ENCODE measurements around the gene LUC7L2. TPM values are rescaled to one million over a fixed set of nuclear protein-coding genes. Genes with fewer than 3 reads are reported as not detected.
A peak's percentile ranks its signal among the peaks of the same experiment; 100 is the strongest.
"Not testable (repeated sequence)": the region's sequence is repeated elsewhere in the genome, so short reads cannot be mapped to it uniquely, and the experiment has no call there.

LUC7L2 gene
- total RNA-seq, 2 donors from 2014 or later, result 115 to 176 TPM

- Mint-ChIP-seq H3K36me3 (peaks cover 11% of the 10 kb centered on the region), H3K9me3 (no peaks in the 10 kb centered on the region), H3K4me3 (no peak overlapping the region), H3K27me3 (no peaks in the 10 kb centered on the region), H3K4me1 (ENCODE audit: low read depth in 2 of 2) (peaks cover 21 to 24% of the 10 kb centered on the region in 2 donors), H3K27ac (peak overlapping the region in 1 of 2 donors; percentile 17)
- DNase-seq (ENCODE audit: low spot score) (no peak), ATAC-seq (no peak)
Measured at GRCh38 chr7:139393621-139394211, 34.0 kb downstream of the LUC7L2 start.

- H3K9me3 Mint-ChIP-seq, result no peaks in the 10 kb centered on the region
- H3K36me3 Mint-ChIP-seq, result peaks cover 6% of the 10 kb centered on the region
- no peak for ATAC-seq
- H3K4me1 Mint-ChIP-seq (ENCODE audit: low read depth in 2 of 2), result peaks cover 16 to 18% of the 10 kb centered on the region in 2 donors
- no peak for DNase-seq (ENCODE audit: low spot score)
- peak overlapping the region; percentile 5 to 17 for H3K27ac Mint-ChIP-seq
- H3K27me3 Mint-ChIP-seq, result no peaks in the 10 kb centered on the region
- no peak overlapping the region for H3K4me3 Mint-ChIP-seq
Measured at GRCh38 chr7:139394540-139394939, 34.8 kb downstream of the LUC7L2 start.

GRCh38 chr7:139396323-139396951 lies 36.7 kb downstream of the LUC7L2 start:
- H3K4me1 Mint-ChIP-seq (ENCODE audit: low read depth in 2 of 2), result peaks cover 18 to 19% of the 10 kb centered on the region in 2 donors
- H3K27ac Mint-ChIP-seq, result no peak overlapping the region
- DNase-seq (ENCODE audit: low spot score), result no peak

GRCh38 chr7:139397192-139397591 lies 37.5 kb downstream of the LUC7L2 start:
- no peaks in the 10 kb centered on the region for H3K27me3 Mint-ChIP-seq
- H3K27ac Mint-ChIP-seq, result peak overlapping the region; percentile 19 to 34
- ATAC-seq (no peak), DNase-seq (ENCODE audit: low spot score) (no peak)
- peaks cover 6% of the 10 kb centered on the region for H3K36me3 Mint-ChIP-seq
- no peak overlapping the region for H3K4me3 Mint-ChIP-seq
- no peaks in the 10 kb centered on the region for H3K9me3 Mint-ChIP-seq
- peaks cover 18 to 19% of the 10 kb centered on the region in 2 donors for H3K4me1 Mint-ChIP-seq (ENCODE audit: low read depth in 2 of 2)

More at GRCh38 chr7:139396323-139396951, 36.7 kb downstream of the LUC7L2 start:
- no peak for ATAC-seq
- H3K27me3 Mint-ChIP-seq, result no peaks in the 10 kb centered on the region
- peaks cover 6% of the 10 kb centered on the region for H3K36me3 Mint-ChIP-seq
- no peak overlapping the region for H3K4me3 Mint-ChIP-seq
- no peaks in the 10 kb centered on the region for H3K9me3 Mint-ChIP-seq

GRCh38 chr7:139403601-139404000 lies 43.9 kb downstream of the LUC7L2 start:
- H3K27ac Mint-ChIP-seq, result no peak overlapping the region
- no peak overlapping the region for H3K4me3 Mint-ChIP-seq
- no peaks in the 10 kb centered on the region for H3K27me3 Mint-ChIP-seq
- H3K36me3 Mint-ChIP-seq, result peaks cover 33% of the 10 kb centered on the region
- H3K9me3 Mint-ChIP-seq, result no peaks in the 10 kb centered on the region
- ATAC-seq (no peak), DNase-seq (ENCODE audit: low spot score) (no peak)
- peaks cover 5 to 10% of the 10 kb centered on the region in 2 donors for H3K4me1 Mint-ChIP-seq (ENCODE audit: low read depth in 2 of 2)

GRCh38 chr7:139407555-139407954 lies 47.9 kb downstream of the LUC7L2 start:
- peaks cover 7 to 9% of the 10 kb centered on the region in 2 donors for H3K4me1 Mint-ChIP-seq (ENCODE audit: low read depth in 2 of 2)
- H3K27me3 Mint-ChIP-seq, result no peaks in the 10 kb centered on the region
- peaks cover 42% of the 10 kb centered on the region for H3K36me3 Mint-ChIP-seq
- H3K9me3 Mint-ChIP-seq, result no peaks in the 10 kb centered on the region
- H3K27ac Mint-ChIP-seq, result no peak overlapping the region
- H3K4me3 Mint-ChIP-seq, result no peak overlapping the region
- DNase-seq (ENCODE audit: low spot score) (no peak), ATAC-seq (no peak)

GRCh38 chr7:139414743-139415402 lies 55.2 kb downstream of the LUC7L2 start:
- not testable (repeated sequence) for DNase-seq (ENCODE audit: low spot score); H3K9me3 Mint-ChIP-seq; H3K27ac Mint-ChIP-seq; ATAC-seq; H3K4me3 Mint-ChIP-seq; H3K4me1 Mint-ChIP-seq (ENCODE audit: low read depth in 2 of 2); H3K27me3 Mint-ChIP-seq
- peaks cover 44% of the 10 kb centered on the region for H3K36me3 Mint-ChIP-seq

GRCh38 chr7:139416405-139416804 lies 56.7 kb downstream of the LUC7L2 start:
- Mint-ChIP-seq H3K27ac (no peak overlapping the region), H3K4me3 (no peak overlapping the region), H3K4me1 (ENCODE audit: low read depth in 2 of 2) (no peaks in the 10 kb centered on the region), H3K27me3 (no peaks in the 10 kb centered on the region), H3K9me3 (no peaks in the 10 kb centered on the region), H3K36me3 (peaks cover 43% of the 10 kb centered on the region)
- DNase-seq (ENCODE audit: low spot score) (no peak), ATAC-seq (no peak)

- Mint-ChIP-seq H3K27me3 (no peaks in the 10 kb centered on the region), H3K36me3 (peaks cover 48% of the 10 kb centered on the region), H3K27ac (no peak overlapping the region), H3K4me3 (no peak overlapping the region), H3K9me3 (no peaks in the 10 kb centered on the region), H3K4me1 (ENCODE audit: low read depth in 2 of 2) (no peaks in the 10 kb centered on the region)
- ATAC-seq (no peak), DNase-seq (ENCODE audit: low spot score) (no peak)
Measured at GRCh38 chr7:139417478-139417877, 57.8 kb downstream of the LUC7L2 start.

GRCh38 chr7:139421123-139421522 lies 61.4 kb downstream of the LUC7L2 start:
- no peaks in the 10 kb centered on the region for H3K9me3 Mint-ChIP-seq
- no peaks in the 10 kb centered on the region for H3K4me1 Mint-ChIP-seq (ENCODE audit: low read depth in 2 of 2)
- H3K36me3 Mint-ChIP-seq, result peaks cover 32% of the 10 kb centered on the region
- no peak overlapping the region for H3K4me3 Mint-ChIP-seq
- H3K27me3 Mint-ChIP-seq, result no peaks in the 10 kb centered on the region
- no peak for ATAC-seq
- DNase-seq (ENCODE audit: low spot score), result no peak
- H3K27ac Mint-ChIP-seq, result no peak overlapping the region

GRCh38 chr7:139422126-139422525 lies 62.4 kb downstream of the LUC7L2 start:
- Mint-ChIP-seq H3K9me3 (no peaks in the 10 kb centered on the region), H3K36me3 (peaks cover 24% of the 10 kb centered on the region), H3K4me1 (ENCODE audit: low read depth in 2 of 2) (peaks cover 0 to 3% of the 10 kb centered on the region in 2 donors), H3K27ac (no peak overlapping the region), H3K27me3 (no peaks in the 10 kb centered on the region), H3K4me3 (no peak overlapping the region)
- DNase-seq (ENCODE audit: low spot score), result no peak
- ATAC-seq, result no peak

- Mint-ChIP-seq H3K27ac (no peak overlapping the region), H3K9me3 (no peaks in the 10 kb centered on the region), H3K4me3 (no peak overlapping the region), H3K4me1 (ENCODE audit: low read depth in 2 of 2) (peaks cover 3 to 4% of the 10 kb centered on the region in 2 donors), H3K27me3 (no peaks in the 10 kb centered on the region), H3K36me3 (peaks cover 16% of the 10 kb centered on the region)
- DNase-seq (ENCODE audit: low spot score) (no peak), ATAC-seq (no peak)
Measured at GRCh38 chr7:139423091-139423490, 63.4 kb downstream of the LUC7L2 start.

GRCh38 chr7:139424004-139424403 lies 64.3 kb downstream of the LUC7L2 start:
- Mint-ChIP-seq H3K36me3 (peaks cover 16% of the 10 kb centered on the region), H3K4me3 (no peak overlapping the region), H3K27ac (no peak overlapping the region), H3K27me3 (no peaks in the 10 kb centered on the region), H3K9me3 (no peaks in the 10 kb centered on the region), H3K4me1 (ENCODE audit: low read depth in 2 of 2) (peaks cover 3 to 4% of the 10 kb centered on the region in 2 donors)
- ATAC-seq, result no peak
- DNase-seq (ENCODE audit: low spot score), result no peak

GRCh38 chr7:139425701-139426100 lies 66.0 kb downstream of the LUC7L2 start:
- not testable (repeated sequence) for ATAC-seq; DNase-seq (ENCODE audit: low spot score); H3K9me3 Mint-ChIP-seq; H3K4me3 Mint-ChIP-seq; H3K36me3 Mint-ChIP-seq; H3K27me3 Mint-ChIP-seq; H3K27ac Mint-ChIP-seq; H3K4me1 Mint-ChIP-seq (ENCODE audit: low read depth in 2 of 2)

Data from natural killer cell treated with Interleukin-12 subunit alpha and Interleukin-12 subunit beta and Interleukin-15 and Interleukin-18, amount 100 ng/mL, for 72 hours (primary cell).